Activated CD4-positive, alpha-beta T cell treated with anti-CD3 and anti-CD28 coated beads for 4 hours (primary cell): Measurements from ENCODE around the gene TFAP2C.
"Not testable (repeated sequence)": the region's sequence is repeated elsewhere in the genome, so short reads cannot be mapped to it uniquely, and the experiment has no call there.

Experiments
- DNase-seq, 2 donors: peaks; one replicate each; pipeline ENCODE4 v3.0.0-alpha.2; 2020

TFAP2C gene

DNA sequence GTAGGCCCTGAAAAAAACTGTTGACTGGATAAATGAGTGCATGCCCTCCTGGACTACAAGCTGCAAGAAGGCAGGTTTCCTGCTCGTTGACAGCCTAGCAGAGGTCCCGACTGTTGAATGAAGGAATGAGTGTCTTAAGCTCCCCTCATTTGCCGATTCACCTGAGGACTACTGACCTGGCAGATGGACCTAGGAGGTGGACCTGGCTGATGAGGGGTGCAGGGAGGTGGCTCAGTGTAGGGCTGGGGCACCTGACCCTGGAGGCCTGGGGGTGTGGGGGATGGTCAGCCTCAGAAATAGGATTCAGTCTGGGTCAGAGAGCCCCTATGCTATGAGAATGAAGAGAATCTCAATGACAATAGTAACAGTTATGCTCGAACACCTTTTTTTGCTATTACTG, 11.6 kb upstream of the TFAP2C start:
- DNase-seq: no peak

- DNase-seq: no peak
Observed at GRCh38 chr20:56621730-56622129, 7.4 kb upstream of the TFAP2C start.

- DNase-seq: not testable (repeated sequence)
Observed at GRCh38 chr20:56623930-56624329, 5.2 kb upstream of the TFAP2C start.

- no peak for DNase-seq
Observed at GRCh38 chr20:56624786-56625681, 4.1 kb upstream of the TFAP2C start.

- no peak for DNase-seq
Observed at GRCh38 chr20:56625837-56626236, 3.3 kb upstream of the TFAP2C start.

- no peak for DNase-seq
Observed at GRCh38 chr20:56626367-56627121, 2.6 kb upstream of the TFAP2C start.

DNA sequence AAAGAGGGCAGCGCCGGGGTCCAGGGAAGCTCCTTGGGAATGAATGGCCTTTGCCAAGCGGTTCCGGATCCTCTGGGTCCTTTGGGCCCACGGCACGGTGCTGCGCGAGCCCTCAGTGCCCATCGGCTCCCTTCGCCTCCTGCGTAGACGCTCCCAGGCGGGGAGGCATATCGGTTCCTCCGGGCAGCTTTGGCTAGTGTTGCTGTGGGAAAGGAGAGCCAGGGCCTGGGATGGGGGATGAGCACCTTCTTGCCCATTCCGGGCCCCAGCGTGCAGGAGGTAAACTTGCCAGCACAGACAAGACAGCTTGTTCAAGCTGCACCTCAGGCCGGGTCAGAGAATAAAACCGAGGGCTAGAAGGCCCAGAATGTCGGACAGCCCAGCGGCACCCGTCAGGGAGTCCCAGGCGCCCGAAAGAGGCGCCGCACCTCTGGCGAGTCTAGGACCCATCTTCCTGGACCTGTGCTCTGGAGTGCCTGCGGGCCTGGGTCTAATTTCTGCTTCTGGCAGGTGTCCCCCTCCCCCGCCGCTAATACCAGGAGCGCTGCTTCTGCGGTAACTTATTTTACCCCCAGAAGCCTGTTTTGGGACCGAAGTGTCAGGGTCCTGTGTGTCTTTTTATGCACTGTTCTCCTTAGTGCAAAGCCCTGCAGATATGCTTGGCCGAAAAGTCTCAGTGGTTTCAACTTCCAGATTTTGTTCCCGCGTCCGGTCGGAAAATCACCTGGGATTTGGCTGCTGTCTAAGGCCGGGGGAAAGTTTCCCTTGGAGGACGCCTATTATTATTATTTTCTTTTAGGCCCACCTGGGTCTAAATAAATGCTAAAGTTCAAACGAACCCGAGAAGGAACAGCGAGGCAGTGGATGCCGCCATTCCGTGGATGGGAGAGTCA, 1.7 kb upstream of the TFAP2C start:
- no peak for DNase-seq

DNA sequence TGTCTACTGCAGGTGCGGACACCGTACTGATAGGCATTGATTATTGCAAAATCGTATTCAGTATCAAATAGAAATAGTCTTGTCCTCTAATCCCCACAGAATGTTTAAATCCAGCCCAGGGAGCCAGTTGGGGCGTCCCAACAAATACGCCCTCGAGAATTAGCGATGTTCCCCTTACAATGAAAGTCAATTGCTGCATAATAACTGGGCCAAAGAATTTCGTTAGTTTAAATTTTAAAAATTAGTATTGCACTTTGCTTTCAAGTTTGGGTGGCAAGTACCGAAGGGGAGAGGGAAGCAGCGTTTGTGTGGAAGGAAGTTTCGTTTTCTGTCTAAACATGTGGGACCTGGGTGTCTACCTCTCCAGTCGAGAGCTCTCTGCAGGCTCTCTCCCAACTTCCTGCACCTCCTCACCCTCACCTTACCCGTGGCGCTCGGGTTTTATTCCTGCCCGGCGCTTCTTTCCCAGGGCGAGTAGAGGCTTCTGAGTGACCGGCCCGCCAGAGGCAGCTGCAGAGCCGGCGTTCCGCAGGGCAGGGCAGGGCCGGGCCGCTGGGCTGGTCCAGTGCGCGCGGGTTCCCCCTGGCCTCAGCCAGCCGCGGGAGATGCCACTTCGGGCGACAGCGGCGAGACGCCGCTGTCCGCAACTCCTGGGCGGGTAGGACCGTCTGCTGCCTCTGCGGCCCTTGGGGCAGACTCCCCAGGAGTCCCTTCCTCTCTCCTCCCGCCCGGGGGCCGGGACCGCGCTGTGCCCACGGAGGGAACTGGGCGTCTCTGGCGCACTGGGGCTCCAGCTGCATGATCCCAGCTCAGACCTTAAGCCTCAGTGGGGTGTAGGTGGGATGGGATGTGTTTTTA, 862 bp upstream of the TFAP2C start:
- no peak for DNase-seq

DNA sequence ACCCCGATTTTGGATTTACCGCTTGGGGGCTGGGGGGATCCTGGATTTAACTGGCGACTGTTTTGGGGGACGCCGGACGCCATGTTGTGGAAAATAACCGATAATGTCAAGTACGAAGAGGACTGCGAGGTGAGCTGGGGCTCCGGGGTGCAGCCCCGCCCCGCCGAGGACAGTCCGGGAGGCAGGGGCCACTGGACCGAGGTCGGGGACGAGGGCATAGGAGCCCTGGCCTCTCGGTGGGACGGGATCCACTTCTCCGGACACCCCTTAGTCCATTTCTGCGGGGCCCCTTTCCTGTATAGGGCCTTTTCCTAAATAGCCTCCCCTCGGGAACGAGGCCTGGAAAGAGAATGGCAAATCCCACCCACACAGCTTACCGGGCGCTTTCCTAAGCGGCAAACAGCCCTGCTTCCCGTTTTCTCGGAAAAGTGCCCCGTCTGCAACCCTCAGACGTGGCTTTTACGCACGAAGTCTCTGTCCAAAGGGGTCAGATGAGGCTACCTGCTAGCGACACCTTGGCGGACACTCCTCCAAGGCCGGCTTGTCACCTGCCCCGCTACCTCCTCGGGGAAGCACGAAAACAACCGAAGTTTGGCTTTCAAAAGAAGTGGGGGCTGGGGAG, 469 bp downstream of the TFAP2C start:
- DNase-seq: no peak

GRCh38 chr20:56630086-56630493, 984 bp downstream of the TFAP2C start:
- no peak for DNase-seq

DNA sequence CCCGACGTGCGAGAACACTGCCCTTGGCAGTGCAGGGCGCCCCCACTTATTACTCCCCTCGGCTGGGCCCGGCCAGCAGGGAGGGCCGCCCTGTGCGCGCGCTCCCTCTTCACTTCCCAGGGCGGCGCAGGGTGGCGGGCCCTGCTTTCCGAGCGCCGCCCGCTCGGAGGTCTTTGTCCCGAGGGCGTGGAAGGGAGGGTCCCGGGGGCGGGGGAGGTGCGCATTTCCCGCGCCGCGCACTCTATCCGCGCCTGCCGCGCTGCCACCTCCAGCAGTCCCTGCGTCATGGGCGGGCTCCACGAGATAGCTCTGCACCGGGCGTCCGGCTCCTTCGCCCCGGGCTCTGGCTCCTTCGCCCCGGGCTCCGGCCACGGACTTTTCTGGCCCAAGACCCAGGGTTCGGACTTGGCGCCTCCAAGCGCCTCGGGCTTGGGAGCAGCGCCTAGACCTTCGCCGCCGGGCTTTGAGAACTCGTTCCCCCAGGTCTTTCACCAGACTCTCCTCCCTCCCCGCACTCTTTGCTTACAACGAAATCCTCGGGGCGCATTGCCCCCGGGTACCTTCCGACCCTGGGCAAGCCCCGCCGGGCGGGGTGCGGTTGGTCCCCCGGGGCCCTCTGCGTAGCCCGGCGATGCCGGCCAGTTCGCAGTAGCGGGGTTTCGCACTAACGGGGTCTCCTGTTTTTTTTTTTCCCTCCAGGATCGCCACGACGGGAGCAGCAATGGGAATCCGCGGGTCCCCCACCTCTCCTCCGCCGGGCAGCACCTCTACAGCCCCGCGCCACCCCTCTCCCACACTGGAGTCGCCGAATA, 1.6 kb downstream of the TFAP2C start:
- no peak for DNase-seq

DNA sequence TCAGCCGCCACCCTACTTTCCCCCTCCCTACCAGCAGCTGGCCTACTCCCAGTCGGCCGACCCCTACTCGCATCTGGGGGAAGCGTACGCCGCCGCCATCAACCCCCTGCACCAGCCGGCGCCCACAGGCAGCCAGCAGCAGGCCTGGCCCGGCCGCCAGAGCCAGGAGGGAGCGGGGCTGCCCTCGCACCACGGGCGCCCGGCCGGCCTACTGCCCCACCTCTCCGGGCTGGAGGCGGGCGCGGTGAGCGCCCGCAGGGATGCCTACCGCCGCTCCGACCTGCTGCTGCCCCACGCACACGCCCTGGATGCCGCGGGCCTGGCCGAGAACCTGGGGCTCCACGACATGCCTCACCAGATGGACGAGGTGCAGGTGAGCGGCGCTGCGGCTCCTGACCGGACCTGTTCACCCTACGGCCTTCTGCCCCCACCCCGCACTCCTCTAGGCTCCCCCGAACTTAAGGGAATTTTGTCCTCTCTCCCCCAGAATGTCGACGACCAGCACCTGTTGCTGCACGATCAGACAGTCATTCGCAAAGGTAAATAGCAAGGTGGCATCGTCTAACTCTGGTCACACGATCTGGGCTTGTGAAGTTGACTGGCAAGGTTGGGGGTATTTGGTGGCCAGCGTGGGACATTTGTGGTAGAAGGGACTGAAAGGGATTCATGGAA, 2.3 kb downstream of the TFAP2C start:
- no peak for DNase-seq

GRCh38 chr20:56631990-56632327, 2.9 kb downstream of the TFAP2C start:
- DNase-seq: no peak

DNA sequence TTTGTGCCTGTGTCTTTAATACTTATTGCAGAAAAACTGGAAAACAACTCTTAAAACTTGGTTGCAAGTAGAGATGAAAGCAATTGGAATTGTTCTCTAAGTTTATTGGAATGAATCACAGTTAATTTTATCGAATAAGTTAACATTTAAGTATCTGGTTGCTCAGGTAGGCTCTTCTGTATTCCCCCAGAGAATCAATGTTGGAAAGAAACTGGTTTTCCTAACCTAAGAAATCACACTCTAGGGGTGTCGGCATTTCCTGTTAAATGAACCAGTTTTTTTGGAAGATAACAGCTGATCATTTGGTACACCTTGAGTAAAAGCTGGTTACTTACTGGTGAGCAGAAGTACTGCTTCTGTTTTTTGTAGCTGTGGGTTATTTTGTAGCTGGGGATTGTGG, 5.2 kb downstream of the TFAP2C start:
- DNase-seq: no peak

DNA sequence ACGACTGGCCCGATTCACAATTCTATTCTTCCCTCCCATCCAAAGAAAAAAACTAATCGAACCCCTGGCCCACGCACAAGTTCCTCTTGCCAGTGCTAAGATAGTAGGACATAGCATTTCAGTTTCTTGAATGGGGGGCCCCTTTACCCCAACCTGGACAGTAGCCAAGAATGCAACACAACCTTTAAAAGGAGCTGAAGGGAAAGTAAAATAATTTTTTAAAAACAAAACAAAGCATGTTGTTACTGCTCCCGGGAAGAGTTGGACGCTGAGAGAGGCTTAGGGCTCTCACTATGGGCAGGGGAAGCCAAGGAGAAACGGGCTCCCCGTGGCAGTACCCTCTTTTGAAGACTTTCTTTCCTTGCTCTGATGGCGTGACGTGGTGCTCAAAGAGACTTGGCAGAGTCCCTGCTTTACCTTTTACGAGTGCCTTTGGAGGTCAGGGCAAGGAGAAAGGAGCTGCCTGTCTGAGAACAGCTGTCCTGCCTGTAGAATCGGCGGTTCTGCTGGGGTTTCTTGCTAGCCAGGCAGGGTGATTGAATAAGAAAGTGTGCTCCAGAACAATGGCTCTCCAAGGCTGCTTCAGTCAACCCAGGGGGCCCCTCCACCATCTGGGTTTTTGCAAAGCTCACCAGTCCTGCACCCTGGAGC, 5.8 kb downstream of the TFAP2C start:
- DNase-seq: no peak

- DNase-seq: no peak
Observed at GRCh38 chr20:56636716-56637115, 7.6 kb downstream of the TFAP2C start.

GRCh38 chr20:56637576-56637975, 8.5 kb downstream of the TFAP2C start:
- DNase-seq: no peak

GRCh38 chr20:56646599-56646998, 17.5 kb downstream of the TFAP2C start:
- DNase-seq: no peak

DNA sequence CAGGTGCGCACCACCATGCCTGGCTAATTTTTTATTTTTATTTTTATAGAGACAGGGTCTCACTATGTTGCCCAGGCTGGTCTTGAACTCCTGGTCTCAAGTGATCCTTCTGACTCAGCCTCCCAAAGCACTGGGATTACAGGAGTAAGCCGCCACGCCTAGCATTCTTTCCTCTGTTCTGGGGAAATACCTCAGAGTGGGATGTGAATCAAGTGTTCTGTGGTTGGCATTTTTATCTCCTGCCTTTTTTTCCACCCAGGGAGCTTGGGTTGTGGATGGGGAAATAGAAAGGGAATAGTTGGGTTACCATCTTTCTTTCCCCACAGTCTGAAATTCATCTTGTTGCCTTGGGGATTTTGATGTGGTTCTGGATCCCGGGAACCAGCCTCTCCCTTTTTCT, 24.1 kb downstream of the TFAP2C start:
- DNase-seq: no peak

DNA sequence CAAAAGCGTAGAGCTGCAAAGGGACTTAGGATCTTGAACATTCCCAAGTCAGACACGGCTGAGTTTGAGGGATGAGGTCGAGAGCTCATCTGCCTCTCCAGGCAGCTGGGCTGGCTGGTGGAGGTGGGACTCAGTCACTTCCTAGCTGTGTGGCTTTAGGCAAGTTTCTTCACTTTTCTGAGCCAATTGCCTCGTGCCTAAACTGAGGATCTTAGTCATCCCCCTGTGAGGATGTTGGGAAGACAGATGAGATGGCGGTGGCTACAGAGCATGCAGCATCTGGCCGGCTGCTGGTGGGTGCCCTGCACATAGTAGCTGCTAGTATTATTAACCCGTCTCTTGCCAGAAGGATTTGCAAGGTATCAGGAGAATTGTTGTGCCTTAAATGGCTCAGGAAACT, 27.5 kb downstream of the TFAP2C start:
- DNase-seq: no peak
